HG03354 (cell line): ENCODE results near the gene TMEM72.
A peak's percentile ranks its signal among the peaks of the same experiment; 100 is the strongest.

ENCODE experiments used
- ATAC-seq: cut with Tn5 transposase; IDR thresholded peaks from one replicate; pipeline ENCODE4 v1.9.1; 2021; ENCODE audit warnings: mild to moderate bottlenecking; ENCODE audit not compliant: unreplicated experiment, poor library complexity, severe bottlenecking

The TMEM72 gene

DNA sequence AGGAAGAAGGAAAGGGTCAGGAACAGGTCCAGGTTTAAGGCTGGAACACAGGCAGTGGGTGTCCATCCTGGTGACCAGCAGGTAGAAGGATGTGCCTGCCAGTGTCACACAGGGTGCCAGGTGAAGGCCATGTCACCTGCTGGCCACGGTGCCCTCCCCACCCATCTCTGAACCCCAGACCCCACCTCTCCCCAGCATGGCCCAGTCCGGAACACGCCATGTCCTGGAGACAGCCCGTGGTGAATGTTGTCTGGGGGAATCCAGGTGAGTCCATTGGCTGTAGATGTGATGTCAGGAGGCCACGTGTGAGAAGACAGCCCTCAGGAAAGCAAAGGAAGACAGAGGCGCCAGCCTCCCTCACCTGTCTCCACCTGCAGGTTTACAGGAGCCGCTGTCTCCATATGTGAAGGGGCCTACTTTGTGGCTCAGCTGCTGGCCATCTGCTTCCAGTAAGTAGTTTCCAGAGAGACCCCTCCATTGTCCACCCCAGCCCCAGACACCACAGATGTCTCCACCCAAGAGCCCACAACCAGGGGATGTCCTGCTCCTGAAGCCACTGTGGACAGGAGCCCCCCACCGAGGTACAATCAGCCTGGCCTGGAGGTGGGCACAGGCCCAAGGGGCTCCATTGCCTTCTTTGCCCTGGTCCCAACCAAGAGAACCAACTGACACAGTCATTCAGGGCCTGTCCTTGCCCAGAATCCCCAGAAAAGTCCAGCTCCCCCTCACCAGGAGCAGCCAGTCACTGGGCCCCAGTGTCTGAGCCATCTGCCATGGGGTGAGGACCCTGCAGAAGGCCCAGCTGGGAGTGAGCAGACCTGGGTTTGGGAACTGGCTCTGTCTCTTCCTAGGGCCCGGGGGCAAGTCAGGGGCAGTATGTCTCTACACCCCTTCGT lies 20.7 kb downstream of the TMEM72 start:
- no peak for ATAC-seq

DNA sequence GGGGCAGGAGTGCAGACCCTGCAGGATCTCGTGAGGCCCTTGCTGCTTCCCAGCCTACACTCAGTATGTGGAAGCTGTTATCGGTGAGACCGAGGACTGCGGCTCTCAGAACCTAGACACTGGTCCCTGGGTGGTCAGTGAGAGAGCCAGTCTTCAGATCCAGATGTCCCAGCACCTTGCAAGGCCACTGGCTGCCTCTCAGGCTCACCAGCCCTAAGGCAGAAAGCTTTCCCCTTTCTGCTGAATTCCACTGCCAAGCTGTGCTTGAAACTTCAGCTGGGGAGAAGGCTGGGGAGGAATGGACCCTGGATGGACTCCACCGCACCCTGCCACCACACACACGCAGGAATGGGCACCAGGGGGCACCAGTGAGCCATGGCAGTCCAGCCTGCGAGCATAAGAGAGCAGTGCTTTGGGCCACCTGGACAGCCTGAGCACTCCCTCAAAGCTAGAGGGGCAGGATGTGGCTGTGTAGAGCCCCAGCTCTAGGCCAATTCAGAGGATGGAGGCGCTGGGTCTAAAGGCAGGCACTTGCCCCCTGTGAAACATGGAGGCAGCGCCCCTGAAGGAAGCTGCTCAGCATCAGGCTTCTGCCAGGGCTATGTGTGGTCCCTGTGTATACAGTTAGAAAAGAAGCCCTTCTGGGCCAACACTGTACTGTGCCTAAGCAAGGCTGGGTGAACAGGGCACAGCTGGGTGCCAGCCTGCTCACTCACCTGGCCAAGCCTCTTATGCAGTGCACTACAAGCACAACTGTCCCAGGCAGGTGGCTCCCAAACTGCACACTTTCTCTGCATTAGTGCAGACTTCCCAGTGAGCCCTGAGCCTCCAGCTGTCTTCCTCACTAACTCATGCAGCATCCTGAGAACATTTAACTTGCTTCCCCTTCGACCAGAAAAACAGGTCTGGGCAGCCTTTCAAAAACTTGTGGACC lies 21.6 kb downstream of the TMEM72 start:
- peak; percentile 97 for ATAC-seq

DNA sequence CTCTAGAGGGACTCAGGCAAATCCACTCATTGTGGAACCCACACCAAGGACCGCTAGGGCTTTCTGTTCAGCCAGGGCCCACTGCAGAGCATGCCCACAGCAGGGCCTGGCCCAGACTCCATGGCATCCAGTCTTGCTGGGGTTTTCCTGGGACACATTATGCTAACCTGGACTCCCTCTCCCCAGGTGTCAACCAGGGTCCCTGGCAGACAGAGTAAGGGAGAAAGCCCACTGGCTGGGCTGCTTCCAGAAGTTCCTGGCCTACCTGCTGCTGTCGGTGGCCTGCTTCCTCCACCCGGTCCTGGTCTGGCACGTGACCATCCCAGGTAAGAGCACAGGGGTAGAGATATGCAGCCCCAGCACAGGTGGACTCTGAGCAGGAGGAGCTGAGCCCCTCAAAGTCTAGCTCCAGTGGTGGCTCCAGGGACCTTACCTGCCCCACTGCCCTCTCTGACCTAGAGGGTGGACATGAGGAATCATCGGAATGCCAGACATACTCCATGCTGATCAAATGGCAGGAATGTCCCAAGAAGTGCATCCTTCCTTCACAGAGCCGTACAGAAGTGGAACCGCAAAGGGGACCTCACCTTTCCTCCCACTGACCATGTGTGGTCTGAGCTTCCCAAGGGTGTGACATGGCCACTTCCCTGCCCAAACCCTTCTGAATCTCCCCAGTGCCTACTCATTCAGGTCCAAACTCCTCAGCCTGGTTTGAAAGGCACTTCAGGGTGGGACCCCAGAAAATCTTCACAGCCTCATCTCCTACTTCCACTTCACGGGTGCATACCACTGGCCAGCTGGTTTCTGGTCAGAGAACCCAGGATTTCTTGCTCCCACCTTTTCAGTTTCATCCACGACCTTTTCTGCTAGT lies 22.5 kb downstream of the TMEM72 start:
- no peak for ATAC-seq

DNA sequence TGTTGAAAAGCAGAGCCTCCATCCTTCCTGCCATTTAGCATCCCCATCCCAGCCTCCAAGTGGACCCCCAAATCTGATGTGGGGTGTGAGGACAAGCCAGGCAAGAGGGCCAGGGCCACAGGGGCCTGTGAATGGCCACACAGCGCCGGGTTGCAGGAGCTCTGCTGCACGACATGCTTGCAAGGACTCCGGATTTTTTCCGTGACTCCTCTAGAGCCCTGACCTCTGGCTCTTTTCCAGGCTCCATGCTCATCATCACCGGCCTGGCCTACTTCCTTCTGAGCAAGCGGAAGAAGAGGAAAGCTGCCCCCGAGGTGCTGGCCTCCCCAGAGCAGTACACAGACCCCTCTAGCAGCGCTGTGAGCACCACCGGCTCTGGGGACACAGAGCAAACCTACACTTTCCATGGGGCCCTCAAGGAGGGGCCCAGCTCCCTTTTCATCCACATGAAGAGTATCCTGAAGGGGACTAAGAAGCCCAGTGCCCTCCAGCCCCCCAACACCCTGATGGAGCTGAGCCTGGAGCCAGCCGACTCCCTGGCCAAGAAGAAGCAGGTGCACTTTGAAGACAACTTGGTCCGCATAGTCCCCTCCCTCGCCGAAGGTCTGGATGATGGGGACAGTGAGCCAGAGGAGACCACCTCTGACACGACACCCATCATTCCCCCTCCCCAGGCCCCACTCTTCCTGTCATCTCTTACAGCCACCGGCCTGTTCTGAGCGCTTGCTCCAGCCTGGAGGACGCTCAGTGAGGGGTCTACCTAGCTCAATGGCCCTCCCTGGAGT lies 23.5 kb downstream of the TMEM72 start:
- ATAC-seq, result no peak

DNA sequence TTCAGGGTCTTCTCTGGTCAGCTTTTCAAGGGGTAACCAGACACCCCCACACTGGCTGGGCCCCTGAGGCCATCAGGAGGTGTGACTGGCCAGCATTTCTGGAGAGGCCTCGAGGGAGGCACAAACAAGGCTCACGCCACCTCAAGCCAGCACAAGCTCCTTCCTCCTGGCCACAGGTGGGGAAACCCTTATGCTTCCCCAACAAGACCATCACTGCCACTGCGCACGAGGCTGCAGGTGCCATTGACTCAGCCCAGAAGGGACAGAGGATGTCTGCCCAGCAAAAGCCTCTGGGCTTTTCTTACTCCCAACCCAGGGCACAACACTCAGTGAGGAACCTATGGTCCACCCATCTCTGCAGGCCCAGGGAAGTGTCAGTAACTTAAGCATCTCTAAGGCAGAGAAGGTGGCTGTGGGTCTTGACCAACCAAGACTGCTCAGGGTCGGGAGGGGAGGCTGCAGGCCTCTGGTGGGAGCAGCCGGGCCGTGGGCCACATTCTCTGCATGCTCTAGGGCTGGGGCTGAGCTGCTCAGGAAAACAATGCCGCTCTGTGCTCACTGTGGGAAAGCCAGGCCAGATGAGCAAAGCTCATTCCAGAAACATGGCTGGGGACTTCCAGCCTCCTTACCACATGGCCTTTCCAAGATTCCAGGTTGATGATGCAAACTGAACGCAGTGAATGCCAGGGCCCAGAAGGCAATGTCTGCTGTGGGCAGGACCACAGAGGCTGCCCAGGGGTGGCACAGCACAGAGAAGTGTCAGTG lies 24.2 kb downstream of the TMEM72 start:
- no peak for ATAC-seq

DNA sequence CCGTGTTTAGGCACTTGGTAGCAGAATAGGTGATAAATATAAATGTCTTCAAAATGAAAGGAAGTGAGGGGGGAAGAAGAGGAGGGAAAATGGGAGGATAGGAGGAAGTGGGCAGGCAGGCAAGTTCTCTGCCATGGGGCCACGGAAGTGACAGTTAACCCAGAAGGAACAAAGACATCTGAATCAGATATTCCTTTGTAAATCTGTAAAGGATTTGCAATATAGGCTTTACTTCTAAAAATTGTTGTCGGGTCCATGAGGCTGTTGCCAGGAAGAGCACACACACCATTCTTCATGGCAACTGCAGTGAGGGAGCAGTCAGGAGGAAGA lies 24.8 kb downstream of the TMEM72 start:
- ATAC-seq, result no peak

DNA sequence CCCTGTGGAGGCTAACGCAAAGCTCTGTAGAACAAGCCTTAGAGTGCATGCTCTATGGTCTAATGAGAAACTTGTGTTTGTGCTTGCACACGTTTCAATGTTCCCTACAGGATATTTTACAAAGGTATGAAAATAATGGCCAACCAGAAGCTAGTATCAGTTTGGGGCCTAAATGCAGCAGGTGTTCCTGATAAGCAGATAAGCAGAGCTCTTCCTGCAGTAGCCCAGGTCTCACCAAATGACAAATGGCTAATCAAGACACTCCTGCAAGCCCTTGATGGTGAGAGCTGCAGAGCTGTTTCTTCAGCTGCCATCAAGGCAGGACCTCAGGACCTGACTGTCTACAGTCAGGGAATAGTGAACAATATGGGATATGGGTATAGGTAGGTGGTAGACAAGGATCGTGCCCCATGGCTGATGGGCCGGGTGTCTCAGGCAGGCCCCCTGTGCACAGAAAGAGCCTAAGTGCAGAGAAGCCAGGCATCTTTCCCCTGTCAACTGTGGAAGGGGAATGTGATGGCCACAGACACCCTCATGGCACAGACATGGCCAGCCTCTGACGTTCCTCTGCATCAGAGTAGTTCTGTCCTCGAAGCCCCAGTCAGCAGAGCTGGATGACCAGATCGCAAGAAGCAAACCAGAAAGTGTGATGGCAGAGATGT lies 25.3 kb downstream of the TMEM72 start:
- ATAC-seq, result no peak

DNA sequence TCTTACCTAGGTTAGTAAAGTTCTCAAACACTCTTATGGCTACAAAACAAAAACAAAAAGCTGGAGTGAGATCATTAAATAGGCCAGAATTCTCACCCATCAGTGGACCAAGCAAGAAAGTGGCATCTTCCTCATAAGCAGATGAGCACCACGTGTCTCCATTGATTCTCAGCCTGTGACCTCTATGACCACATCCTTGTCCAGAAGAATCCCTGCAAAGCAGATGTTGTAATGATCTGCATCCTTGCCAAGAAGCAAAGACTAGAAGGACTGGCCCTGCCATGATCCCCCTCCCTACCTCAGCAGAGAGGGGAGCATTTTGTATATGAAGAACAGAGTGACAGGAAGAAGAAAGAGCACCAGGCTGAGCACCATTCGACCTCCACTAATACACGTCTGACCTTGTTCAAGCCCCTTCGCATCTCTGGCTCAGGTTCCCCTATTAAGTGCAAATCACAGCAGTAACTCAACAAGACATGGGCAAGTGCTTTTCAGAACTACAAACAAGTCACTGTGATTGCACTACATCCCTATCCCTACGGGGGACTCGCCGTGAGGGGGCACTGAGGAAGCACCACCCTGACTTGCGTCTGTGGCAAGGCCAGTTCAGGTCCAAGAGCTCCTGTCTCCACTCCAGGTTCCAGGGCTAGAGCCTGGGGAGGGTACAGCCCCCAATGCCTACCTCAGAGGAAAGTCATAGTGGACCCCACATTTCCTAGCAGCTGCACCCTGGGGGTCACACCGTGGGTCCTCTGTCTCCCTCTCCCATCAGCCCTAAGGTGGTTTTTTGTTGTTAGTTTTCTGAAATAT lies 26.3 kb downstream of the TMEM72 start:
- ATAC-seq, result no peak

DNA sequence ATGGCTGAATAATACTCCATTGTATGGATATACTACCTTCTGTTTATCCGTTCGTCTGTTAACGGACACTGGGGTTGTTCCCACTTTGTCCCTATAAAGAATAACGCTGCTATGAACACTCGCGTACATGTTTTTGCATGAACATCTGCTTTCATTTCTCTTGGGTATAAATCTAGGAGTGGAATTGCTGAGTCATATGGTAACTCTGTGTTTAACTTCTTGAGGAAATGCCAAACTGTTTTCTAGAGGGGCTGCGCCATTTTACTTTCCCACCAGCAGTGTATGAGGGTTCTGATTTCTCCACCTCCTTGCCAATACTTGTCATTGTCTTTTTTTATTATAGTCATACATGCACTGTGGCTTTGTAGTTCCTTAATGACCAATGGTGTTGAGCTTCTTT lies 27.8 kb downstream of the TMEM72 start:
- ATAC-seq, result no peak

DNA sequence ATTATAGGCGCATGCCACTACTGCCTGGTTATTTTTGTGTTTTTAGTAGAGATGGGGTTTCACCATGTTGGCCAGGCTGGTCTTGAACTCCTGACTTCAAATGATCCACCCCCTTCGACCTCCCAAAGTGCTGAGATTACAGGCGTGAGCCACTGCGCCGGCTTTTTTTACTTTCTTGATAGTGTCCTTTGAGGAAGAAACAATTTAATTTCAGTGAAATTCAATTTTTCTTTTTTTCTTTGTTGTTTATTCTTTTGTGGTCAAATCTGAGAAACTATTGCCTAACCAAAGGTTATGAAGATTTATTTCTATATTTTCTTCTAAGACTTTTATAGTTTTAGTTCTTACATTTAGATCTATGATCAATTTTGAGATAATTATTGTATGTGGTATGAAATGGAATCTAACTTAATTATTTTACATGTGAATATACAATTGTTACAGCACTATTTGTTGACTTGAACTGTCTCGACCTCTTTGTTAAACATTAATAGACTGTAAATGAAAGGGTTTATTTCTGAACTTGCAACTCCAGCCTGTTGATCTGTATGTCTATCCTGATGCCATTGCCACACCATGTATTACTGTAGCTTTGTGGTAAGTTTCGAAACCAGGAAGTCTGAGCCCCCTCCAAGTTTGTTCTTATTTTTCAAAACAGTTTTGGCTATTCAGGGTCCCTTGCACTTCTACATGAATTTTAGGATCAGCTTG lies 28.7 kb downstream of the TMEM72 start:
- no peak for ATAC-seq

DNA sequence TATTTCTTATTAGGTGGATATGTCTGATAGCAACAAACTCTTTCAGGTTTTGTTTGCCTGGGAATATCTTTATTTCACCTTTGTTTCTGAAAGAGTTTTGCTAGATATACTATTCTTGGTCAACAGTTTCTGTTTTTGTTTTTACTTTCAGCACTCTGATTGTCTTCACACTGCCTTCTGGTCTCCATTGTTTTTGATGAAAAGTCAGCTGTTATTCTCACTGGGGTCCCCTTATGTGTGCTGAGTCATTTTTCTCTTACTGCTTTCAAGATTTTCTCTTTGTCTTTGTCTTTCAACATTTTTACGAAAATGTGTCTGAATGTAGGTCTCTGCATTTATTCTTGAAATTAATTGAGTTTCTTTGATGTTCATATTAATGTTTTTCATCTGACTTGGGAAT lies 33.2 kb downstream of the TMEM72 start:
- ATAC-seq, result no peak

DNA sequence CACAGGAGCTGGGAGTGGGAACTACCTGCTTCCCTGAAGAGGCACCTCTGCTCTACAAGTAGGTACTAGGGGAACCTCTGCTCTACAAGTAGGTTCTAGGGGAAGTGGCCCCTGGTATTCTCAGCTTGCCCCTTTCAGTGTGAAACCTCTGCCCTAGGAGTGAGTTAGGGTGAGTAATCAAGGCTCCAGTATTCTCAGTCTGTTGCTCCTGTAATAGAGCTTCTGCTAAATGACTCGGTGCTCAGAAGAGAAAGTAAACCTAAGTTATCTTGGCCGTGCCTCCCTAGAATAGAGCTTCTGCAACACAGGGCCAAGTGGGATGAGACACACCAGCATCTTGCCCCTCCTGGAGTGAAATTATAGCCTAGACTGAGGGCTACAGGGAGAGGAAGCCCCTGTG lies 35.1 kb downstream of the TMEM72 start:
- peak; percentile 55 for ATAC-seq

DNA sequence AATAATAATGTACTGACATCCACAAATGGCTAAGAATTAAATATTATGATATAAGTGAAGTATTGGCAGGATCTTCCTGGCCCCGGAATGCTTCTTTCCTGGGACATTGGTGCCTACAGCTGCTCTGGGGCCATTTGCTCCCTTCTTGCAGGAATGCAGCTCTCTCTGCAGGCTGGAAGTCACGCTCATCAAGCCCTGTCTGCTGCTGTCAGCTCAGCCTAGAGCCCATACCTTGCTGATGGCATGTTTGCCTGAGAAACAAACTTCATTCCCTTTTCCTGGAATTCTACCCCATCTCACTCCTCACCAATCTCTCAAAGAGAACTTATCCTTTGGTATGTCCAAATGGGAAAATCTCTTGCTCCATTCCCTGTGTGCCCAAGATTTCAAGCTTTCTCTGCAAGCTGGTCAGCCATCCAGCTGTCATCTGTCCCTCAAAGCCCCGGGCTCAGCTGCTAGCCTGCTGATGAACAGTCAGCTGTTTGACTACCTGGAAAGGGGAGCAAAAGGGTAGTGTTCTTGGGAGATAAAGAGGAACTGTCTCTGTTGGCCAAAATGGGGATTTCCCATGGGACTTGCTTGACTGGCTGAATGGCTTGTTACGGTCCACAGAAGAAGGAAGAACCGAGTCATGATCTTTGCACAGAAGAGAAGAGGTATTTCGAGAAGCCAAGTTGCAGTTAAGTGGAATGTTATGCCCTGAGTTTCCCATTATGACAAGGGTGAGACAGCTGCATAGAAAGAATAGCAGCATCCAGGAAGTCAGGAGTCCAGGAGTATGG lies 36.4 kb downstream of the TMEM72 start:
- ATAC-seq, result peak; percentile 55

DNA sequence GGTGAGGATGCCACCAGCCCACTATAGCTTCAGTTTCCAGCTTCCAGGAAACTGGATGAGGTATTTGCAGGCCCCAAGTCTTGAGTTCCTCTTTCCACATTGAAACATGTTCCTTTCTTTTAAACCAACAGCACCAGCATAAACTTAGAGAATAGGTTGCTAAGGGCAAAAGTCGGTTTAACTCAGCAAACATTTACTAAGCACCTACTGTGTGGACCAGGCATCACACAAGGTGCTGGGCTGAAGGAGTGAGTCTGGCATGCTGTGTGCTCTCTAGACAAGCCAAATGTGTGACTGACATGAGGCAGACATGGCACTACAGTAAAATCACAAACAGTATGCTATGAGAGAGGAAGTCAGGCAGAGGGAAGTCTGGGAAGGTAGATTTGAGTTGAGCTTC lies 37.5 kb downstream of the TMEM72 start:
- no peak for ATAC-seq

DNA sequence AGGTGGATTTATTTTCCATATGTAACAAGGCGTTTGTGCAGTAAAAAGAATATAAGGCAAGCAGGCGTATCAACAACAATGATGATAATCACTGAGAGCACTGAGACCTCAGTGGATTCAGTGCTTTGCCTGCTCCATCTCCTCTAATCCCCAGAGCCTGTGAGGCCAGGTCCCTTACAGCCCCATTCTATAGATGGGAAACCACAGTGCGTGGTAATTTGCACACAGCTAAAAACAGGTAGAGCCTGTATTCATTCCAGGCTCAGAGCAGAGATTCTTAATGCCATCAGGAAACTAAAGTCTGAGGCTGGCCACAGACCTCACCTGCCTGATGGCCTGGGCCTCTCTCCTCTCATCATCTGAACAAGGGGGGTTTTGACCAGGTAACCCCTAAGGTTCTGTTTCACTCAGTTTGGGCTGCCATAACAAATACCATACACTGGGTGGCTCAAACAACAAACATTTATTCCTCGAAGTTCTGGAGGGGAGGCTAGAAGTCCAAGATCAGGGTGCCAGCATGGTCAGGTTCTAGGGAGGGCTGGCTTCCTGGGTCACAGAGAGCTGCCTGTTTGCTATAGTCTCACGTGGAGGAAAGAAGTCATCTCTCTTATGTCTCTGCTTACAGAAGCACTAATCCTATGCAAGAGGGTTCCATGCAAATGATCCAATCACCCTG lies 38.1 kb downstream of the TMEM72 start:
- ATAC-seq, result no peak
